OCI-LY1 (cell line): Measurements from ENCODE around the gene SLC9A1.

Experiments used
- H2AFZ ChIP-seq: fragments of 200-600 bp; sonication (generic), shearing (Covaris generic); 2 replicates; pipeline ENCODE4 v1.6.0; 2014; ENCODE audit warnings: antibody characterized with exemption, mild to moderate bottlenecking, low read length
- H3F3A ChIP-seq: fragments of 200-600 bp; sonication (generic), shearing (Covaris generic); 2 replicates; pipeline ENCODE4 v1.6.0; 2014; ENCODE audit warnings: mild to moderate bottlenecking, antibody characterized with exemption, low read length, moderate library complexity; ENCODE audit not compliant: insufficient read depth
- H3K27ac ChIP-seq: fragments of 200-600 bp; sonication (generic); 2 replicates; pipeline ENCODE4 v1.5.1; 2014; ENCODE audit warnings: low read length, mixed run types, mild to moderate bottlenecking, low read depth; ENCODE audit not compliant: poor library complexity, severe bottlenecking
- H3K27me3 ChIP-seq: fragments of 200-600 bp; sonication (generic); 2 replicates; pipeline ENCODE4 v1.6.0; 2014; ENCODE audit warnings: antibody characterized with exemption, mild to moderate bottlenecking, low read length, moderate library complexity; ENCODE audit not compliant: insufficient read depth
- H3K36me3 ChIP-seq: fragments of 200-600 bp; sonication (generic); 2 replicates; pipeline ENCODE4 v1.6.1; 2014; ENCODE audit warnings: mild to moderate bottlenecking, antibody characterized with exemption, low read length, moderate library complexity, mixed read lengths; ENCODE audit not compliant: insufficient read depth
- H3K4me1 ChIP-seq: fragments of 200-600 bp; sonication (generic); 2 replicates; pipeline ENCODE4 v1.5.1; 2014; ENCODE audit warnings: mild to moderate bottlenecking, low read length, moderate library complexity; ENCODE audit not compliant: insufficient read depth, severe bottlenecking
- H3K4me2 ChIP-seq: fragments of 200-600 bp; sonication (generic), shearing (Covaris generic); 2 replicates; pipeline ENCODE4 v1.6.1; 2014; ENCODE audit warnings: low read length
- H3K4me3 ChIP-seq: fragments of 200-600 bp; sonication (generic); 2 replicates; pipeline ENCODE4 v1.5.1; 2014; ENCODE audit warnings: low read length, low read depth, mild to moderate bottlenecking, mixed read lengths; ENCODE audit not compliant: poor library complexity, severe bottlenecking
- H3K79me2 ChIP-seq: fragments of 200-600 bp; shearing (Covaris generic); 2 replicates; pipeline ENCODE4 v1.6.1; 2016; ENCODE audit warnings: mixed run types, low read length, mixed read lengths; ENCODE audit not compliant: insufficient read depth
- H3K9ac ChIP-seq: fragments of 200-600 bp; sonication (generic), shearing (Covaris generic); 2 replicates; pipeline ENCODE4 v1.6.1; 2014; ENCODE audit warnings: mild to moderate bottlenecking, low read length, mixed read lengths
- H3K9me2 ChIP-seq: fragments of 200-600 bp; sonication (generic), shearing (Covaris generic); 2 replicates; pipeline ENCODE4 v1.6.1; 2014; ENCODE audit warnings: low read depth, mild to moderate bottlenecking, low read length, mixed read lengths
- H3K9me3 ChIP-seq: fragments of 200-600 bp; shearing (Covaris generic); 2 replicates; pipeline ENCODE4 v1.6.1; 2014; ENCODE audit warnings: low read length, mixed read lengths
- H4K20me1 ChIP-seq: fragments of 200-600 bp; sonication (generic), shearing (Covaris generic); 2 replicates; pipeline ENCODE4 v1.6.0; 2016; ENCODE audit warnings: mild to moderate bottlenecking, low read length; ENCODE audit not compliant: insufficient read depth
- EZH2 ChIP-seq: fragments of 200-600 bp; sonication (generic), shearing (Covaris generic); IDR thresholded peaks from 2 replicates; pipeline ENCODE4 v1.8.0; 2017; ENCODE audit warnings: borderline replicate concordance, mixed run types, mild to moderate bottlenecking, antibody characterized with exemption, low read length, moderate library complexity, mixed read lengths
- TF ChIP-seq, protein P1 (sequence below): fragments of 200-600 bp; sonication (generic), shearing (Covaris generic); IDR thresholded peaks from 2 replicates; pipeline ENCODE4 v1.5.1; 2017; ENCODE audit warnings: mild to moderate bottlenecking, antibody characterized with exemption, low read length, moderate library complexity, mixed read lengths

Gene SLC9A1

DNA sequence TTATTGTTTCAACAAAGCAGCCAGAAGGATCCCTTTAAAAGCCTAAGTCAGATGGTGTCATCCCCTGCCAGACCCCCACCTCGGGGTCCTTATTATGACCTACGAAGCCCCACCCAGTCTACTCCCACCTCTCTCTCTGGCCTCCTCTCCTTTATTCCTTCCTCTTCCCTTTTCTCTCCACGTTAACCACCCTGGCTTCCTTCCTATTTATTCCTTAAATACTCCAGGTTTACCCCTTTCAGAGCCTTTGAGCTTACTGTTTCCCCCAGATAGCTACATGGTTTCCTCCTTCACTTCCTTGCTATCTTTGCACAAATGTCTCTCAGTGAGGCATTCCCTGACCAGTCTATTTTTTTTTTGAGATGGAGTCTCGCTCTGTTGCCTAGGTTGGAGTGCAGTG is 12.0 kb upstream of the SLC9A1 start:
- H3F3A ChIP-seq = no peaks in the 10 kb centered on the region
- no peaks in the 10 kb centered on the region for H3K36me3 ChIP-seq
- H3K4me1 ChIP-seq = peaks cover 4% of the 10 kb centered on the region
- no peaks in the 10 kb centered on the region for H3K27me3 ChIP-seq
- H3K9ac ChIP-seq = no peak overlapping the region
- H3K4me2 ChIP-seq = no peak overlapping the region
- no peaks in the 10 kb centered on the region for H3K9me2 ChIP-seq
- H2AFZ ChIP-seq = no peak overlapping the region
- no peaks in the 10 kb centered on the region for H3K9me3 ChIP-seq
- H3K4me3 ChIP-seq = no peak overlapping the region
- H4K20me1 ChIP-seq = no peaks in the 10 kb centered on the region
- TF ChIP-seq EZH2 = no peak
- no peak overlapping the region for H3K27ac ChIP-seq
- H3K79me2 ChIP-seq = no peaks in the 10 kb centered on the region

DNA sequence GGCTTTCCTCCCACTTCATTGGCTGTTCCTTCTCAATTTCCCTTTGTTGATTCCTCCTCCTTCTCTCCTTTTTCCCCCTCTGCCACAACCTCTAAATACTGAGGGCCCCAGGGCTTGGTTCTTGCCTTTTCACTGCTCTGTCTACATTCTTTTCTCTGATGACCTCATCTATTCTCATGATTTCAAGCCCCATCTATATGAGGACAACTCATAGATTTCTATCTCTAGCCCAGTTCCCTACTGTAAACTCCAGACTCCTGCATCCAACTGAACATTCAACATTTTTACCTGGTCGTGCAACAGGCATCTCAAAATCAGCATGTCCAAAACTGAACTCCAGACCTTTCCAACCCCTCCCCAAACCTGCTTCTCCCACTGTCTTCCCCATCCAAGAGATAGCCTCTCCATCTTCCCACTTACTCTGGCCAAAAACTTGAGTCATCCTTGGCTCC is 11.5 kb upstream of the SLC9A1 start:
- no peaks in the 10 kb centered on the region for H3F3A ChIP-seq
- no peak overlapping the region for H3K9ac ChIP-seq
- no peak overlapping the region for H3K4me2 ChIP-seq
- H3K4me1 ChIP-seq = peaks cover 10% of the 10 kb centered on the region
- H3K36me3 ChIP-seq = no peaks in the 10 kb centered on the region
- H2AFZ ChIP-seq = no peak overlapping the region
- H3K79me2 ChIP-seq = no peaks in the 10 kb centered on the region
- H3K27ac ChIP-seq = no peak overlapping the region
- H4K20me1 ChIP-seq = no peaks in the 10 kb centered on the region
- H3K9me2 ChIP-seq = no peaks in the 10 kb centered on the region
- no peak for TF ChIP-seq EZH2
- TF ChIP-seq, protein P1, sequence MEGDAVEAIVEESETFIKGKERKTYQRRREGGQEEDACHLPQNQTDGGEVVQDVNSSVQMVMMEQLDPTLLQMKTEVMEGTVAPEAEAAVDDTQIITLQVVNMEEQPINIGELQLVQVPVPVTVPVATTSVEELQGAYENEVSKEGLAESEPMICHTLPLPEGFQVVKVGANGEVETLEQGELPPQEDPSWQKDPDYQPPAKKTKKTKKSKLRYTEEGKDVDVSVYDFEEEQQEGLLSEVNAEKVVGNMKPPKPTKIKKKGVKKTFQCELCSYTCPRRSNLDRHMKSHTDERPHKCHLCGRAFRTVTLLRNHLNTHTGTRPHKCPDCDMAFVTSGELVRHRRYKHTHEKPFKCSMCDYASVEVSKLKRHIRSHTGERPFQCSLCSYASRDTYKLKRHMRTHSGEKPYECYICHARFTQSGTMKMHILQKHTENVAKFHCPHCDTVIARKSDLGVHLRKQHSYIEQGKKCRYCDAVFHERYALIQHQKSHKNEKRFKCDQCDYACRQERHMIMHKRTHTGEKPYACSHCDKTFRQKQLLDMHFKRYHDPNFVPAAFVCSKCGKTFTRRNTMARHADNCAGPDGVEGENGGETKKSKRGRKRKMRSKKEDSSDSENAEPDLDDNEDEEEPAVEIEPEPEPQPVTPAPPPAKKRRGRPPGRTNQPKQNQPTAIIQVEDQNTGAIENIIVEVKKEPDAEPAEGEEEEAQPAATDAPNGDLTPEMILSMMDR = no peak
- no peaks in the 10 kb centered on the region for H3K9me3 ChIP-seq
- no peaks in the 10 kb centered on the region for H3K27me3 ChIP-seq
- H3K4me3 ChIP-seq = no peak overlapping the region

DNA sequence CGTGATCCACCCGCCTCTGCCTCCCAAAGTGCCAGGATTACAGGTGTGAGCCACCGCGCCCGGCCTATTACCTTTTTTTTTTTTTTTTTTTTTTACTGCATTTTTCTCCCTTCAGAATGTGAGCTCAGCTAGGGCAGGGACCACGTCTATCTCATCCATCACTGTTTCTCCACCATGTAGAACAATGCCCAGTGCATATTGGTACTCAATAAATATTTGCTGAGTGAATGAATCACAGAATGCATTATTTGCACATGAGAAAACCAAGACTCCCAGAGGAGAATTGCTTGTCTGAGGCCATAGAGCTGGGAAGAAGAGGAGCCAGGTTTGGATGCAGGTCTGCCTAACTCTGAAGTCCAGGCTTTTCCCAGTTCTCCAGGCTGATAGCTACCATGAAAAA is 8.2 kb upstream of the SLC9A1 start:
- TF ChIP-seq, protein P1 = no peak
- no peak for TF ChIP-seq EZH2
- Histone ChIP-seq H3K27ac (no peak overlapping the region), H3K9me2 (no peaks in the 10 kb centered on the region), H3K4me3 (no peak overlapping the region), H3F3A (no peaks in the 10 kb centered on the region), H3K4me2 (no peak overlapping the region), H4K20me1 (no peaks in the 10 kb centered on the region), H3K9ac (no peak overlapping the region), H3K36me3 (no peaks in the 10 kb centered on the region), H3K9me3 (no peaks in the 10 kb centered on the region), H2AFZ (no peak overlapping the region), H3K79me2 (no peaks in the 10 kb centered on the region), H3K4me1 (peaks cover 13% of the 10 kb centered on the region), H3K27me3 (no peaks in the 10 kb centered on the region)

DNA sequence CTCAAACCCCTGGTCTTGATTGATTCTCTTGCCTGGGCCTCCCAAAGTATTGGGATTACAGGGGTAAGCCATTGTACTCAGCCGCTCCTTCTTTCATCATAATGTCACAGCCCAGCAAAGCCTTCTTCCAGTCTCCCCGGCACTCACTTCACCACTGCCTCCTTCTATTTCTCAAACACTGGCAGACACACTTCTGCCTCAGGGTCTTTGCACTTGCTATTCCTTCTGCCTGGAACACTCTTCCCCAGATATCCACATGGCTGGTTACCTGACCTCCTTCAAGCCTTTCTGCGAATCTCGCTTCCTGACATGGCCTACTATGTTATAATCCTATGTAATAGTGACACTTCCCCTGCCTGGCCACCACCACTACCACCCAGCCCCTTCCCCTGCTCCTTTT is 7.2 kb upstream of the SLC9A1 start:
- no peaks in the 10 kb centered on the region for H3K79me2 ChIP-seq
- no peaks in the 10 kb centered on the region for H3K36me3 ChIP-seq
- TF ChIP-seq, protein P1 = no peak
- TF ChIP-seq EZH2 = no peak
- no peaks in the 10 kb centered on the region for H3K9me3 ChIP-seq
- H3K27ac ChIP-seq = peak overlapping the region; percentile 58
- no peak overlapping the region for H3K4me3 ChIP-seq
- H3K27me3 ChIP-seq = no peaks in the 10 kb centered on the region
- no peak overlapping the region for H3K4me2 ChIP-seq
- no peaks in the 10 kb centered on the region for H4K20me1 ChIP-seq
- no peaks in the 10 kb centered on the region for H3F3A ChIP-seq
- no peak overlapping the region for H3K9ac ChIP-seq
- H3K9me2 ChIP-seq = no peaks in the 10 kb centered on the region
- H2AFZ ChIP-seq = no peak overlapping the region
- peaks cover 13% of the 10 kb centered on the region for H3K4me1 ChIP-seq
